ENCODE measurements around the gene ANKRD39. TPM values are rescaled to one million over a fixed set of nuclear protein-coding genes. Genes with fewer than 3 reads are reported as not detected.

ANKRD39 gene
- total and polyA plus RNA-seq, 3 donors from 2014 or later = 8.9 to 16.4 (median 13.9) TPM

GRCh38 chr2:96859099-96859649 lies 1.4 kb upstream of the ANKRD39 start:
- H3K4me1 ChIP-seq = peaks cover 15% of the 10 kb centered on the region
- TF ChIP-seq CTCF (IDR thresholded peaks at IDR 0.05) (no peak), POLR2A (IDR thresholded peaks at IDR 0.05) (no peak)
- no peaks in the 10 kb centered on the region for H3K36me3 ChIP-seq (ENCODE audit: low read depth, missing control alignments)
- no peak for DNase-seq
- WGBS, 2 donors = 36 to 40% methylated on average over 10 to 11 of the region's 11 CpGs
- peak overlapping the region in 1 of 2 donors; percentile 68 for H3K4me3 ChIP-seq
- H3K9me3 ChIP-seq = no peaks in the 10 kb centered on the region
- H3K27me3 ChIP-seq = no peaks in the 10 kb centered on the region
- peak overlapping the region in 1 of 2 donors; percentile 76 for H3K27ac ChIP-seq
- intact Hi-C loops (cut with DNase I; ENCODE audit: low total_unique reads) = no loop called here

GRCh38 chr2:96856776-96857666 lies 795 bp downstream of the ANKRD39 start:
- TF ChIP-seq CTCF (IDR thresholded peaks at IDR 0.05) = no peak
- no peak for TF ChIP-seq POLR2A (IDR thresholded peaks at IDR 0.05)
- peak overlapping the region; percentile 68 to 78 for H3K4me3 ChIP-seq
- H3K9me3 ChIP-seq = no peaks in the 10 kb centered on the region
- WGBS, 2 donors = 11 to 12% methylated on average over 22 to 27 of the region's 27 CpGs
- intact Hi-C loops (cut with DNase I; ENCODE audit: low total_unique reads) = no loop called here
- DNase-seq = peak; percentile 31
- peaks cover 15% of the 10 kb centered on the region for H3K4me1 ChIP-seq
- H3K27me3 ChIP-seq = no peaks in the 10 kb centered on the region
- no peaks in the 10 kb centered on the region for H3K36me3 ChIP-seq (ENCODE audit: low read depth, missing control alignments)
- peak overlapping the region in 1 of 2 donors; percentile 76 for H3K27ac ChIP-seq

GRCh38 chr2:96853321-96853720 lies 4.5 kb downstream of the ANKRD39 start:
- no peaks in the 10 kb centered on the region for H3K36me3 ChIP-seq (ENCODE audit: low read depth, missing control alignments)
- intact Hi-C loops (cut with DNase I; ENCODE audit: low total_unique reads) = no loop called here
- 94 to 96% methylated on average over 13 to 15 of the region's 15 CpGs for WGBS, 2 donors

GRCh38 chr2:96852667-96853066 lies 5.1 kb downstream of the ANKRD39 start:
- whole genome bisulfite sequencing, 2 donors = 96 to 98% methylated on average over 6 of the region's 6 CpGs
- Histone ChIP-seq H3K27ac (no peak overlapping the region), H3K36me3 (ENCODE audit: low read depth, missing control alignments) (no peaks in the 10 kb centered on the region), H3K4me1 (peaks cover 10% of the 10 kb centered on the region), H3K27me3 (no peaks in the 10 kb centered on the region), H3K4me3 (no peak overlapping the region), H3K9me3 (no peaks in the 10 kb centered on the region)
- no peak for TF ChIP-seq POLR2A (IDR thresholded peaks at IDR 0.05)
- no peak for TF ChIP-seq CTCF (IDR thresholded peaks at IDR 0.05)
- DNase-seq = no peak
- intact Hi-C loops (cut with DNase I; ENCODE audit: low total_unique reads) = no loop called here

More at GRCh38 chr2:96853321-96853720, 4.5 kb downstream of the ANKRD39 start:
- peaks cover 10% of the 10 kb centered on the region for H3K4me1 ChIP-seq
- DNase-seq = no peak
- H3K27ac ChIP-seq = no peak overlapping the region
- H3K4me3 ChIP-seq = no peak overlapping the region
- TF ChIP-seq POLR2A (IDR thresholded peaks at IDR 0.05) (no peak), CTCF (IDR thresholded peaks at IDR 0.05) (no peak)
- no peaks in the 10 kb centered on the region for H3K9me3 ChIP-seq
- no peaks in the 10 kb centered on the region for H3K27me3 ChIP-seq

Measured in testis (tissue), 3 donors.